Parathyroid adenoma (tissue), 2 donors: Measurements from ENCODE around the gene FDPS.

Source experiments
- H2AFZ ChIP-seq: fragments of 300-600 bp; sonication (generic); one replicate; pipeline ENCODE4 v1.7.0; 2017; ENCODE audit warnings: antibody characterized with exemption, mild to moderate bottlenecking
- H3K27ac ChIP-seq: fragments of 300-600 bp; sonication (generic); one replicate; pipeline ENCODE4 v1.7.0; 2017
- H3K27me3 ChIP-seq: fragments of 300-600 bp; sonication (generic); one replicate; pipeline ENCODE4 v1.7.0; 2017; ENCODE audit warnings: low read length; ENCODE audit not compliant: control insufficient read depth, insufficient read depth
- H3K36me3 ChIP-seq: fragments of 300-600 bp; sonication (generic); one replicate; pipeline ENCODE4 v1.7.0; 2017; ENCODE audit warnings: low read length; ENCODE audit not compliant: control insufficient read depth, insufficient read depth
- H3K4me1 ChIP-seq: fragments of 300-600 bp; sonication (generic); one replicate; pipeline ENCODE4 v1.7.0; 2017; ENCODE audit warnings: control low read depth
- H3K4me2 ChIP-seq: fragments of 300-600 bp; sonication (generic); one replicate; pipeline ENCODE4 v1.7.0; 2017; ENCODE audit warnings: low read length
- H3K4me3 ChIP-seq: fragments of 300-600 bp; sonication (generic); one replicate; pipeline ENCODE4 v1.7.0; 2017; ENCODE audit warnings: low read depth, low read length
- H3K79me2 ChIP-seq: fragments of 300-600 bp; sonication (generic); one replicate; pipeline ENCODE4 v1.7.0; 2017; ENCODE audit warnings: control low read depth
- H3K9ac ChIP-seq: fragments of 300-600 bp; sonication (generic); one replicate; pipeline ENCODE4 v1.7.0; 2017; ENCODE audit warnings: mild to moderate bottlenecking
- H3K9me3 ChIP-seq: fragments of 300-600 bp; sonication (generic); one replicate; pipeline ENCODE4 v1.7.0; 2017; ENCODE audit warnings: low read length; ENCODE audit not compliant: control insufficient read depth
- CTCF ChIP-seq: fragments of 300-600 bp; sonication (generic); IDR thresholded peaks from one replicate; pipeline ENCODE4 v1.7.0; 2017; ENCODE audit warnings: antibody characterized with exemption, mild to moderate bottlenecking
- donor health status: primary hyperparathyroidism.

Gene FDPS

GRCh38 chr1:155318082-155318481 lies 9.4 kb downstream of the FDPS start:
- no peaks in the 10 kb centered on the region for H3K27me3 ChIP-seq
- no peak overlapping the region for H3K4me3 ChIP-seq
- TF ChIP-seq CTCF = no peak
- no peak overlapping the region for H3K9ac ChIP-seq
- no peak overlapping the region for H3K27ac ChIP-seq
- H3K36me3 ChIP-seq = no peaks in the 10 kb centered on the region
- H2AFZ ChIP-seq = no peak overlapping the region
- no peaks in the 10 kb centered on the region for H3K4me1 ChIP-seq
- no peak overlapping the region for H3K4me2 ChIP-seq
- no peaks in the 10 kb centered on the region for H3K9me3 ChIP-seq
- H3K79me2 ChIP-seq = no peaks in the 10 kb centered on the region

- H3K79me2 ChIP-seq = no peaks in the 10 kb centered on the region
- no peaks in the 10 kb centered on the region for H3K36me3 ChIP-seq
- H3K9ac ChIP-seq = no peak overlapping the region
- no peak for TF ChIP-seq CTCF
- no peaks in the 10 kb centered on the region for H3K27me3 ChIP-seq
- no peak overlapping the region for H3K4me3 ChIP-seq
- H2AFZ ChIP-seq = no peak overlapping the region
- H3K9me3 ChIP-seq = no peaks in the 10 kb centered on the region
- H3K4me1 ChIP-seq = no peaks in the 10 kb centered on the region
- H3K4me2 ChIP-seq = no peak overlapping the region
- no peak overlapping the region for H3K27ac ChIP-seq
These were observed 10.9 kb downstream of the FDPS start for GRCh38 chr1:155319536-155319935.

- no peak overlapping the region for H3K27ac ChIP-seq
- H3K36me3 ChIP-seq = no peaks in the 10 kb centered on the region
- no peak for TF ChIP-seq CTCF
- no peak overlapping the region for H3K9ac ChIP-seq
- no peaks in the 10 kb centered on the region for H3K79me2 ChIP-seq
- H3K4me2 ChIP-seq = peak overlapping the region; percentile 30
- no peaks in the 10 kb centered on the region for H3K27me3 ChIP-seq
- H3K9me3 ChIP-seq = no peaks in the 10 kb centered on the region
- H3K4me3 ChIP-seq = peak overlapping the region; percentile 41
- H2AFZ ChIP-seq = no peak overlapping the region
- no peaks in the 10 kb centered on the region for H3K4me1 ChIP-seq
These were observed 11.6 kb downstream of the FDPS start for GRCh38 chr1:155320252-155320651.

GRCh38 chr1:155320661-155321617 lies 12.3 kb downstream of the FDPS start, which contains the start of gene RUSC1:
Gene RUSC1, plus strand, starts transcription at chr1:155320894. Its CDS starts 880 bp downstream, at chr1:155321774.
- H3K4me2 ChIP-seq = peak within 1 kb of the TSS; percentile 30
- H3K4me1 ChIP-seq = no peaks in the 10 kb centered on the region
- H3K4me3 ChIP-seq = peak within 1 kb of the TSS; percentile 41
- TF ChIP-seq CTCF = no peak
- H3K27me3 ChIP-seq = no peaks in the 10 kb centered on the region
- no peaks in the 10 kb centered on the region for H3K36me3 ChIP-seq
- no peak within 1 kb of the TSS for H3K9ac ChIP-seq
- H3K27ac ChIP-seq = no peak within 1 kb of the TSS
- H2AFZ ChIP-seq = no peak within 1 kb of the TSS
- H3K9me3 ChIP-seq = no peaks in the 10 kb centered on the region
- no peaks in the 10 kb centered on the region for H3K79me2 ChIP-seq
